SK-N-SH treated with all-trans-retinoic acid at 6 μM for 48 hours (cell line): ENCODE data around the gene AGAP5.

Experiments used
- ATAC-seq: fragments of 200-7000 bp; cut with Tn5 transposase; 3 replicates; pipeline ENCODE4 v1.9.1; 2020; ENCODE audit warnings: mild to moderate bottlenecking, moderate library complexity
- ARNTL ChIP-seq: fragments of 450-650 bp; formaldehyde crosslinking; IDR thresholded peaks from 2 replicates; pipeline ENCODE4 v1.5.0; 2020; ENCODE audit warnings: low read depth, mild to moderate bottlenecking, moderate library complexity, borderline replicate concordance
- BACH2 ChIP-seq: fragments of 250-450 bp; sonication (Bioruptor Pico); IDR thresholded peaks from 2 replicates; pipeline ENCODE4 v1.9.0; 2021; ENCODE audit warnings: mild to moderate bottlenecking, borderline replicate concordance
- CREB5 ChIP-seq: fragments of 250-450 bp; sonication (Bioruptor Pico); IDR thresholded peaks from 2 replicates; pipeline ENCODE4 v1.5.1; 2020; ENCODE audit warnings: low read depth, mild to moderate bottlenecking, moderate library complexity
- CSDC2 ChIP-seq: fragments of 250-450 bp; sonication (Bioruptor Pico); IDR thresholded peaks from 2 replicates; pipeline ENCODE4 v1.5.0; 2020; ENCODE audit warnings: mild to moderate bottlenecking, moderate library complexity
- CSRNP3 ChIP-seq: fragments of 250-450 bp; sonication (Bioruptor Pico); IDR thresholded peaks from 2 replicates; pipeline ENCODE4 v1.5.1; 2021; ENCODE audit warnings: mild to moderate bottlenecking, moderate library complexity
- ESRRG ChIP-seq: fragments of 250-450 bp; sonication (Bioruptor Pico); IDR thresholded peaks from 2 replicates; pipeline ENCODE4 v1.6.1; 2021; ENCODE audit warnings: mild to moderate bottlenecking
- GLIS3 ChIP-seq: fragments of 250-450 bp; sonication (Bioruptor Pico); IDR thresholded peaks from 2 replicates; pipeline ENCODE4 v1.5.0; 2020; ENCODE audit warnings: mild to moderate bottlenecking, moderate library complexity
- ISL1 ChIP-seq: fragments of 250-450 bp; sonication (Bioruptor Pico); IDR thresholded peaks from 2 replicates; pipeline ENCODE4 v2.1.2; 2022; ENCODE audit warnings: mild to moderate bottlenecking, moderate library complexity
- OSR1 ChIP-seq: fragments of 250-450 bp; sonication (Bioruptor Pico); IDR thresholded peaks from 2 replicates; pipeline ENCODE4 v1.8.0; 2022; ENCODE audit warnings: moderate library complexity, mild to moderate bottlenecking, inconsistent platforms
- PATZ1 ChIP-seq: fragments of 250-450 bp; sonication (Bioruptor Pico); IDR thresholded peaks from 2 replicates; pipeline ENCODE4 v1.8.0; 2020; ENCODE audit warnings: mild to moderate bottlenecking, moderate library complexity, borderline replicate concordance
- PPARA ChIP-seq: fragments of 250-450 bp; sonication (Bioruptor Pico); IDR thresholded peaks from 2 replicates; pipeline ENCODE4 v1.5.0; 2020; ENCODE audit warnings: mild to moderate bottlenecking, borderline replicate concordance
- RARB ChIP-seq: fragments of 250-450 bp; sonication (Bioruptor Pico); IDR thresholded peaks from 2 replicates; pipeline ENCODE4 v1.8.0; 2021; ENCODE audit warnings: mild to moderate bottlenecking, moderate library complexity
- SNAI2 ChIP-seq: fragments of 250-450 bp; sonication (Bioruptor Pico); IDR thresholded peaks from 2 replicates; pipeline ENCODE4 v1.5.0; 2020; ENCODE audit warnings: mild to moderate bottlenecking, moderate library complexity
- TCF4 ChIP-seq: fragments of 250-450 bp; sonication (Bioruptor Pico); IDR thresholded peaks from 2 replicates; pipeline ENCODE4 v1.8.0; 2021; ENCODE audit warnings: mild to moderate bottlenecking, moderate library complexity, borderline replicate concordance
- ZC3H10 ChIP-seq: fragments of 250-450 bp; sonication (Bioruptor Pico); IDR thresholded peaks from 2 replicates; pipeline ENCODE4 v1.5.1; 2021; ENCODE audit warnings: mild to moderate bottlenecking, moderate library complexity
- ZFP3 ChIP-seq: fragments of 250-450 bp; sonication (Bioruptor Pico); IDR thresholded peaks from 2 replicates; pipeline ENCODE4 v1.5.0; 2020; ENCODE audit warnings: mild to moderate bottlenecking, moderate library complexity
- ZNF565 ChIP-seq: fragments of 450-650 bp; formaldehyde crosslinking; conservative IDR thresholded peaks from 2 replicates; pipeline ENCODE4 v1.5.0; 2020; ENCODE audit warnings: low read depth, mild to moderate bottlenecking, moderate library complexity
- ZNF70 ChIP-seq: fragments of 450-650 bp; formaldehyde crosslinking; IDR thresholded peaks from 2 replicates; pipeline ENCODE4 v1.5.0; 2020; ENCODE audit warnings: mild to moderate bottlenecking, moderate library complexity
- ZNF8 ChIP-seq: fragments of 450-650 bp; formaldehyde crosslinking; IDR thresholded peaks from 2 replicates; pipeline ENCODE4 v1.5.0; 2020; ENCODE audit warnings: mild to moderate bottlenecking, moderate library complexity
- TF ChIP-seq, protein P1 (sequence below): fragments of 250-450 bp; sonication (Bioruptor Pico); IDR thresholded peaks from 2 replicates; pipeline ENCODE4 v1.5.0; 2020; ENCODE audit warnings: mild to moderate bottlenecking, moderate library complexity
- TF ChIP-seq, protein P2 (sequence below): fragments of 250-450 bp; sonication (Bioruptor Pico); IDR thresholded peaks from 2 replicates; pipeline ENCODE4 v1.8.0; 2021; ENCODE audit warnings: low read depth, mild to moderate bottlenecking, moderate library complexity, borderline replicate concordance

The AGAP5 gene

DNA sequence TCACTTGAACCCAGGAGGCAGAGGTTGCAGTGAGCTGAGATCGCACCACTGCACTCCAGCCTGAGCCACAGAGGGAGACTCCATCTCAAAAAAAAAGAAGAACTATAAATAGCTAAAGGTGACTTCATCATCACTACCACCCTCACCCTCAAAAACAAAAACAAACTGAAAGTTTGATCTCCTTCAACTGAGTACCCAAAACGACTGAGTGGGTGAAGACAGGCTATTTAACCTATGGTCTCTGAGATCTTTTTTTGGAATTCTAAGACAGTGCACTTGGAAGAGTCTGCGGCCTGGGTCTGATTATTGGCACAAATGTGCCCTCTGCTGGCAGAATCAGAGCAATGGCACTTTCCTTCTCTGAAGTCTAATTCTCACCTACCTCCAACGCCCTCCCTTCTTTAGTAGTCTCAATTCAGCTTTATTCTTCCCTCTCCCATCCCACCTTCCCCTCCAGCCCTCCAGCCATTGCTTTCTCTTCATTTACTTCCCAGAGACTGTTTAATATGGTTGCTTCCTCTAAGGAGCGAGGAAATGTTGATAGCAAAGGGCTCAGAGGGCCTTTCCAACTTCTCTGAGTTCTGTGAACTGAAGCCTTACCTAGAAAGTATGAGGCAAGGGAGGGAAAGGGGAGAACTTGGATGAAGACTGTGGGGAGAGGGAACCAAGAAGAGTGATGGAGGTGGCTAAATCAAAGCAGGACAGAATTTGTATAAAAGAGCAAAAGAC lies 53.7 kb downstream of the AGAP5 start:
- no peak for TF ChIP-seq PATZ1 (CRISPR knock-in tag)
- TF ChIP-seq GLIS3 = no peak
- TF ChIP-seq OSR1 (CRISPR knock-in tag) = no peak
- no peak for TF ChIP-seq CSDC2 (CRISPR knock-in tag)
- TF ChIP-seq BACH2 = no peak
- no peak for TF ChIP-seq TCF4 (CRISPR knock-in tag)
- TF ChIP-seq ZNF8 (CRISPR knock-in tag) = no peak
- TF ChIP-seq CREB5 (CRISPR knock-in tag) = no peak
- TF ChIP-seq, protein P1, sequence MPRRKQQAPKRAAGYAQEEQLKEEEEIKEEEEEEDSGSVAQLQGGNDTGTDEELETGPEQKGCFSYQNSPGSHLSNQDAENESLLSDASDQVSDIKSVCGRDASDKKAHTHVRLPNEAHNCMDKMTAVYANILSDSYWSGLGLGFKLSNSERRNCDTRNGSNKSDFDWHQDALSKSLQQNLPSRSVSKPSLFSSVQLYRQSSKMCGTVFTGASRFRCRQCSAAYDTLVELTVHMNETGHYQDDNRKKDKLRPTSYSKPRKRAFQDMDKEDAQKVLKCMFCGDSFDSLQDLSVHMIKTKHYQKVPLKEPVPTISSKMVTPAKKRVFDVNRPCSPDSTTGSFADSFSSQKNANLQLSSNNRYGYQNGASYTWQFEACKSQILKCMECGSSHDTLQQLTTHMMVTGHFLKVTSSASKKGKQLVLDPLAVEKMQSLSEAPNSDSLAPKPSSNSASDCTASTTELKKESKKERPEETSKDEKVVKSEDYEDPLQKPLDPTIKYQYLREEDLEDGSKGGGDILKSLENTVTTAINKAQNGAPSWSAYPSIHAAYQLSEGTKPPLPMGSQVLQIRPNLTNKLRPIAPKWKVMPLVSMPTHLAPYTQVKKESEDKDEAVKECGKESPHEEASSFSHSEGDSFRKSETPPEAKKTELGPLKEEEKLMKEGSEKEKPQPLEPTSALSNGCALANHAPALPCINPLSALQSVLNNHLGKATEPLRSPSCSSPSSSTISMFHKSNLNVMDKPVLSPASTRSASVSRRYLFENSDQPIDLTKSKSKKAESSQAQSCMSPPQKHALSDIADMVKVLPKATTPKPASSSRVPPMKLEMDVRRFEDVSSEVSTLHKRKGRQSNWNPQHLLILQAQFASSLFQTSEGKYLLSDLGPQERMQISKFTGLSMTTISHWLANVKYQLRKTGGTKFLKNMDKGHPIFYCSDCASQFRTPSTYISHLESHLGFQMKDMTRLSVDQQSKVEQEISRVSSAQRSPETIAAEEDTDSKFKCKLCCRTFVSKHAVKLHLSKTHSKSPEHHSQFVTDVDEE = no peak
- TF ChIP-seq CSRNP3 (CRISPR knock-in tag) = no peak
- no peak for TF ChIP-seq PPARA
- TF ChIP-seq SNAI2 = no peak
- no peak for TF ChIP-seq RARB (CRISPR knock-in tag)
- TF ChIP-seq ZNF565 (CRISPR knock-in tag) = no peak
- TF ChIP-seq ISL1 (CRISPR knock-in tag) = no peak
- no peak for TF ChIP-seq ZC3H10 (CRISPR knock-in tag)
- no peak for TF ChIP-seq ZNF70 (CRISPR knock-in tag)
- TF ChIP-seq ESRRG (CRISPR knock-in tag) = no peak
- TF ChIP-seq ZFP3 (CRISPR knock-in tag) = no peak
- TF ChIP-seq, all 23 proteins: peak for 0
- ATAC-seq = peak; percentile 70

DNA sequence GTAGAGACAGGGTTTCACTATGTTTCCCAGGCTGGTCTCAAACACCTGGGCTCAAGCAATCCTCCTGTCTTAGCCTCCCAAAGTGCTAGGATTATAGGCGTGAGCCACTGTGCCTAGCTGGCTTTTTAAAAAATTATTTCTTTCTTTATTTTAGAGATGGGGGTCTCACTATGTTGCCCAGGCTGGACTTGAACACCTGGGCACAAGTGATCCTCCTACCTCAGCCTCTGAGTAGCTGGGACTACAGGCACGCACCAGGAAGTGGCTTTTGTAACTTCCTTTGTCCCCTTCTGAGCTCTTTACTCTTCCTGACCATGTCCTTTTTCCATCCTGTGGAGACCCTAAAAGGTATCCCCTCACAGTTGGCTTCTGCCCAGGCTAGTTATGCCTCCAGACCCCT lies 54.5 kb downstream of the AGAP5 start:
- ATAC-seq = no peak
- TF ChIP-seq SNAI2 (no peak), GLIS3 (no peak)

- ATAC-seq = peak; percentile 34; the same call in 2 of the 3 replicates
- no peak for TF ChIP-seq ZFP3 (CRISPR knock-in tag)
- TF ChIP-seq ZNF565 (CRISPR knock-in tag) = no peak
- no peak for TF ChIP-seq CREB5 (CRISPR knock-in tag)
- no peak for TF ChIP-seq SNAI2
- no peak for TF ChIP-seq TCF4 (CRISPR knock-in tag)
- no peak for TF ChIP-seq ARNTL (CRISPR knock-in tag)
- TF ChIP-seq PPARA = no peak
- no peak for TF ChIP-seq ZC3H10 (CRISPR knock-in tag)
- no peak for TF ChIP-seq CSDC2 (CRISPR knock-in tag)
- no peak for TF ChIP-seq BACH2
- no peak for TF ChIP-seq PATZ1 (CRISPR knock-in tag)
- TF ChIP-seq, protein P2, sequence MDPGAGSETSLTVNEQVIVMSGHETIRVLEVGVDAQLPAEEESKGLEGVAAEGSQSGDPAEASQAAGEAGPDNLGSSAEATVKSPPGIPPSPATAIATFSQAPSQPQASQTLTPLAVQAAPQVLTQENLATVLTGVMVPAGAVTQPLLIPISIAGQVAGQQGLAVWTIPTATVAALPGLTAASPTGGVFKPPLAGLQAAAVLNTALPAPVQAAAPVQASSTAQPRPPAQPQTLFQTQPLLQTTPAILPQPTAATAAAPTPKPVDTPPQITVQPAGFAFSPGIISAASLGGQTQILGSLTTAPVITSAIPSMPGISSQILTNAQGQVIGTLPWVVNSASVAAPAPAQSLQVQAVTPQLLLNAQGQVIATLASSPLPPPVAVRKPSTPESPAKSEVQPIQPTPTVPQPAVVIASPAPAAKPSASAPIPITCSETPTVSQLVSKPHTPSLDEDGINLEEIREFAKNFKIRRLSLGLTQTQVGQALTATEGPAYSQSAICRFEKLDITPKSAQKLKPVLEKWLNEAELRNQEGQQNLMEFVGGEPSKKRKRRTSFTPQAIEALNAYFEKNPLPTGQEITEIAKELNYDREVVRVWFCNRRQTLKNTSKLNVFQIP (CRISPR knock-in tag) = no peak
- no peak for TF ChIP-seq OSR1 (CRISPR knock-in tag)
Observed at GRCh38 chr10:73641328-73642060, 56.4 kb downstream of the AGAP5 start, which contains the start of gene MYOZ1. Gene MYOZ1 (minus strand): TSS chr10:73641474. CDS start chr10:73640017, 1,457 bp downstream.
